Ovary (tissue), 3 donors: ENCODE data around the gene STX5.

Source experiments
- EP300 ChIP-seq: sonication (generic); formaldehyde crosslinking; IDR thresholded peaks from one replicate; pipeline ENCODE4 v1.6.1; 2017; ENCODE audit warnings: antibody characterized with exemption
- POLR2A ChIP-seq: fragments of 450-650 bp; IDR thresholded peaks from one replicate; pipeline ENCODE4 v1.6.1; 2017; ENCODE audit warnings: antibody characterized with exemption, mild to moderate bottlenecking, moderate library complexity
- TF ChIP-seq, protein P1 (sequence below), 3 donors: fragments of 450-650 bp in 2 of 3; fragments of 200-600 bp in 1 of 3; IDR thresholded peaks; one replicate each; pipeline versions ENCODE4 v1.5.1 to v1.8.0; 2016 to 2022; ENCODE audit warnings: antibody characterized with exemption in 3 of 3, mild to moderate bottlenecking in 1 of 3
- donor health status: DM: no; HTN: no; CAD: no.

DNA sequence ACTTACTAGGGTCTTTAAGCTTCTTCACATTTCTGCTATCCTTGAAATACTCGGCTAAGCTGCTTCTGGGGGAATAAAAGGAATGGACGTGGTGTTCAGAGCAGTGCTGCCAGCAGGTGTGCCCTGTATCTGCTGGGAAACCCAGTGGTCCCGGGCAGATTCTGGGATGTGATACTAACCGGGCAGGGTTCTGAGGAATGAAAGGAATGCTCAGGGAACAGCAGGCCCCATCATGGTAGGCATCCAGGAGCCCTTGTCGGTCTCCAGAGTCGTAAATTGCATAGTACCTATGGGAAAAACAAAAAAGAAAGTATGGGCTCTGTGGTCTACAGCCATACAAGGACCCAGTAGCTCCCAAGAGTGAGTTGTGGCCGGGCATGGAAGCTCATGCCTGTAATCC lies 35.6 kb downstream of the STX5 start:
- TF ChIP-seq, protein P1, sequence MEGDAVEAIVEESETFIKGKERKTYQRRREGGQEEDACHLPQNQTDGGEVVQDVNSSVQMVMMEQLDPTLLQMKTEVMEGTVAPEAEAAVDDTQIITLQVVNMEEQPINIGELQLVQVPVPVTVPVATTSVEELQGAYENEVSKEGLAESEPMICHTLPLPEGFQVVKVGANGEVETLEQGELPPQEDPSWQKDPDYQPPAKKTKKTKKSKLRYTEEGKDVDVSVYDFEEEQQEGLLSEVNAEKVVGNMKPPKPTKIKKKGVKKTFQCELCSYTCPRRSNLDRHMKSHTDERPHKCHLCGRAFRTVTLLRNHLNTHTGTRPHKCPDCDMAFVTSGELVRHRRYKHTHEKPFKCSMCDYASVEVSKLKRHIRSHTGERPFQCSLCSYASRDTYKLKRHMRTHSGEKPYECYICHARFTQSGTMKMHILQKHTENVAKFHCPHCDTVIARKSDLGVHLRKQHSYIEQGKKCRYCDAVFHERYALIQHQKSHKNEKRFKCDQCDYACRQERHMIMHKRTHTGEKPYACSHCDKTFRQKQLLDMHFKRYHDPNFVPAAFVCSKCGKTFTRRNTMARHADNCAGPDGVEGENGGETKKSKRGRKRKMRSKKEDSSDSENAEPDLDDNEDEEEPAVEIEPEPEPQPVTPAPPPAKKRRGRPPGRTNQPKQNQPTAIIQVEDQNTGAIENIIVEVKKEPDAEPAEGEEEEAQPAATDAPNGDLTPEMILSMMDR (IDR thresholded peaks at IDR 0.05), result no peak
- TF ChIP-seq POLR2A (no peak), EP300 (no peak)
